Trophoblast cell (in vitro differentiated cells and primary cell): ENCODE data around the gene TNFAIP1.

Source experiments
- DNase-seq, 2 donors: peaks; one replicate each; pipeline ENCODE4 v3.0.0-alpha.2; 2016
- H2AFZ ChIP-seq: 2 replicates; pipeline ENCODE4 v1.6.1; 2013; ENCODE audit warnings: low read length, moderate library complexity, mild to moderate bottlenecking; ENCODE audit not compliant: insufficient read depth, poor library complexity
- H2AK5ac ChIP-seq: 2 replicates; pipeline ENCODE4 v1.6.1; 2013; ENCODE audit warnings: mild to moderate bottlenecking, low read length
- H2BK120ac ChIP-seq: 2 replicates; pipeline ENCODE4 v1.6.1; 2013; ENCODE audit warnings: low read length, mild to moderate bottlenecking, moderate library complexity; ENCODE audit not compliant: insufficient read depth, poor library complexity
- H2BK12ac ChIP-seq: 2 replicates; pipeline ENCODE4 v1.6.1; 2013; ENCODE audit warnings: mild to moderate bottlenecking, low read length, moderate library complexity
- H2BK5ac ChIP-seq: 2 replicates; pipeline ENCODE4 v1.6.1; 2013; ENCODE audit warnings: low read length, low read depth, moderate library complexity, mild to moderate bottlenecking; ENCODE audit not compliant: poor library complexity
- H3K14ac ChIP-seq: 2 replicates; pipeline ENCODE4 v1.6.1; 2013; ENCODE audit warnings: mild to moderate bottlenecking, low read length
- H3K18ac ChIP-seq: 2 replicates; pipeline ENCODE4 v1.6.1; 2013; ENCODE audit warnings: mild to moderate bottlenecking, low read length
- H3K23ac ChIP-seq: 2 replicates; pipeline ENCODE4 v1.6.1; 2013; ENCODE audit warnings: low read length
- H3K27ac ChIP-seq: 2 replicates; pipeline ENCODE4 v1.5.1; 2013; ENCODE audit warnings: low read depth, mild to moderate bottlenecking, inconsistent platforms, low read length, moderate library complexity
- H3K27me3 ChIP-seq: 2 replicates; pipeline ENCODE4 v1.6.1; 2013; ENCODE audit warnings: inconsistent platforms, mild to moderate bottlenecking, low read length, moderate library complexity; ENCODE audit not compliant: insufficient read depth
- H3K36me3 ChIP-seq, 2 experiments: 1 replicate in 1 of 2; 2 replicates in 1 of 2; pipeline ENCODE4 v1.6.1; 2013; ENCODE audit warnings: low read length in 2 of 2, mild to moderate bottlenecking in 2 of 2, moderate library complexity in 1 of 2; ENCODE audit not compliant: insufficient read depth in 2 of 2, control insufficient read depth in 1 of 2
- H3K4ac ChIP-seq: 2 replicates; pipeline ENCODE4 v1.6.1; 2013; ENCODE audit warnings: low read depth, mild to moderate bottlenecking, low read length, moderate library complexity
- H3K4me1 ChIP-seq, 2 experiments: 1 replicate in 1 of 2; 2 replicates in 1 of 2; pipeline ENCODE4 v1.6.1; 2013; ENCODE audit warnings: low read length in 2 of 2, mild to moderate bottlenecking in 2 of 2, moderate library complexity in 1 of 2; ENCODE audit not compliant: insufficient read depth in 2 of 2, control insufficient read depth in 1 of 2
- H3K4me2 ChIP-seq: 2 replicates; pipeline ENCODE4 v1.6.1; 2013; ENCODE audit warnings: inconsistent platforms, mild to moderate bottlenecking, low read length, moderate library complexity
- H3K4me3 ChIP-seq: 2 replicates; pipeline ENCODE4 v1.5.1; 2013; ENCODE audit warnings: mild to moderate bottlenecking, low read depth, low read length, inconsistent platforms
- H3K79me1 ChIP-seq: one replicate; pipeline ENCODE4 v1.6.1; 2013; ENCODE audit warnings: low read length
- H3K79me2 ChIP-seq: 2 replicates; pipeline ENCODE4 v1.6.1; 2013; ENCODE audit warnings: low read length, mild to moderate bottlenecking; ENCODE audit not compliant: control insufficient read depth, insufficient read depth, poor library complexity
- H3K9ac ChIP-seq: 2 replicates; pipeline ENCODE4 v1.6.1; 2013; ENCODE audit warnings: mild to moderate bottlenecking, low read length
- H3K9me3 ChIP-seq: 2 replicates; pipeline ENCODE4 v1.6.1; 2013; ENCODE audit warnings: low read depth, mild to moderate bottlenecking, control low read depth, inconsistent platforms, low read length; ENCODE audit not compliant: insufficient read depth
- H4K12ac ChIP-seq: 2 replicates; pipeline ENCODE4 v1.6.1; 2013; ENCODE audit warnings: low read depth, mild to moderate bottlenecking, low read length, moderate library complexity
- H4K8ac ChIP-seq: 2 replicates; pipeline ENCODE4 v1.6.1; 2013; ENCODE audit warnings: low read depth, mild to moderate bottlenecking, low read length, moderate library complexity
- H4K91ac ChIP-seq: one replicate; pipeline ENCODE4 v1.6.1; 2013; ENCODE audit warnings: low read depth, mild to moderate bottlenecking, low read length, moderate library complexity
- WGBS: extraction: QIAGEN DNeasy Blood & Tissue Kit; methylation state at CpG from one replicate; pipeline ENCODE4 v1.1.7; 2013; ENCODE audit warnings: missing lambda C conversion rate; ENCODE audit not compliant: insufficient read length, insufficient coverage; ENCODE audit errors: extremely low coverage; 5-methylcytosine and 5-hydroxymethylcytosine counted together

The TNFAIP1 gene

DNA sequence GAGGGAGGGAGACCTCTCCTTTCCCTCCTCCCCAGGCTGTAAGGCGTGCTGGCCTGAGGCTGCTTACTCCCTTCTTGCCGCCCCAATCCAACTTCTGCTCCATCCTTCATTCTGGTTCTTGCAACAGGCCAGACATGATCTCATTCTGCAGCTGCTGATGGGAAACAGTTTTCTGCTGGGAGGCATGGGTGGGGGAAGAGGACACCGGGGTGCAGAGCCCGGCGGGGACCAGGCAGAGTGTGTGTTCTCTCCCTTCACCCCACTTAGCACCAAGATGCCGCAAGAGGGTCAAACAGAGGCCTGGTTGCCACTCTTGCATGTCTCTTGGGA is 37.3 kb downstream of the TNFAIP1 start:
- Histone ChIP-seq H4K12ac (no peak overlapping the region), H3K4me2 (no peak overlapping the region), H4K91ac (no peak overlapping the region), H2BK12ac (no peak overlapping the region), H3K9me3 (no peaks in the 10 kb centered on the region), H3K27ac (no peak overlapping the region), H3K9ac (no peak overlapping the region), H3K36me3 (no peaks in the 10 kb centered on the region), H3K79me2 (no peaks in the 10 kb centered on the region), H3K4ac (no peak overlapping the region), H3K18ac (no peak overlapping the region), H3K27me3 (peaks cover 21% of the 10 kb centered on the region), H3K14ac (no peak overlapping the region), H2AFZ (no peak overlapping the region), H3K4me3 (no peak overlapping the region), H4K8ac (no peak overlapping the region), H3K23ac (no peak overlapping the region), H3K79me1 (no peaks in the 10 kb centered on the region), H2AK5ac (no peak overlapping the region), H2BK120ac (no peak overlapping the region), H3K4me1 (peaks cover 16 to 22% of the 10 kb centered on the region in 2 experiments), H2BK5ac (no peak overlapping the region)
- no peak for DNase-seq
- WGBS, result no CpG with 5 or more reads among the region's 6 CpGs

DNA sequence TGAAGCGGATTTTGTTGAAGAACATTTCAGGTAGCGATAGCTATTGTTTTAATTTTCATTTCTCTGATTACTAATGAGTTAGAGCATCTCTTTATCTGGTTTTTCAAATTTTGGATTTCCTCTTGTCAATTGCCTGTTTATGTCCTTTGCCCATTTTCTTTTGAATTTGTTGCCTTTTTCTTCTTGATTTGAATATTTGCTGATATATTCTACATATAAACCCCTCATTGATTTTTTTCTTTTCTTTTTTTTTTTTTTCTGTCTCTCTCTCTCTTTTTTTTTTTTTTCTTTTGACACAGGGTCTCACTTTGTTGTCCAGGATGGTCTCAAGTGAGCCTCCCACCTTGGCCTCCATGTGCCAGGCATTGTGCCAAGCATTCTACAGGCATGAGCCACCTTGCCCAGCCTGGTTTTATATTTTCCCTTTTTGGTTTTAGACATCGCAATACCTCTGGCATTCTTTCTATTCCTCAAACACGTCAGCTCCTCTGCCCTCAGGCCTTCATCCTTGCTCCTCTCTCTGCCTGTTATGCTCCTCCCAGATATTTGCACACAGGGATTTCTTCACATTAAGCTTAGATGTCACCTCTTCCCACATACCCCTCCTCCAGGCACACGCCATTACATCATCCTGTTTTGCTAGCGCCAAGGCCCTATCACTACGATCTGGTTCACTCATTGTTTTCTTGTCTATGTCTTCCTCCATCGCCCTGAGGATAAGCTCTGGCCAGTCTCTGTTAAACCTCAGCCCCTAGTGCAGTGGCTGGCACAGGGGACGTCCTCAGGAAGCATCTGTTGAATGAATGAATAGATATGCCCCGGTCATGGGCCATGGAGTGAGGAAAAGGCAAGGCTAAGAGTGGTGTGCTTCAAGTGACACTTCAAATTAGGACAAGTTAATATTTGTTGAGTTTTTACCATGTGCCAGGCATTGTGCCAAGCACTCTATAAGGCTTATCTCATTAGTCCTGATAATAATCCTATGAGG is 44.5 kb downstream of the TNFAIP1 start:
- H3K4me3 ChIP-seq, result no peak overlapping the region

DNA sequence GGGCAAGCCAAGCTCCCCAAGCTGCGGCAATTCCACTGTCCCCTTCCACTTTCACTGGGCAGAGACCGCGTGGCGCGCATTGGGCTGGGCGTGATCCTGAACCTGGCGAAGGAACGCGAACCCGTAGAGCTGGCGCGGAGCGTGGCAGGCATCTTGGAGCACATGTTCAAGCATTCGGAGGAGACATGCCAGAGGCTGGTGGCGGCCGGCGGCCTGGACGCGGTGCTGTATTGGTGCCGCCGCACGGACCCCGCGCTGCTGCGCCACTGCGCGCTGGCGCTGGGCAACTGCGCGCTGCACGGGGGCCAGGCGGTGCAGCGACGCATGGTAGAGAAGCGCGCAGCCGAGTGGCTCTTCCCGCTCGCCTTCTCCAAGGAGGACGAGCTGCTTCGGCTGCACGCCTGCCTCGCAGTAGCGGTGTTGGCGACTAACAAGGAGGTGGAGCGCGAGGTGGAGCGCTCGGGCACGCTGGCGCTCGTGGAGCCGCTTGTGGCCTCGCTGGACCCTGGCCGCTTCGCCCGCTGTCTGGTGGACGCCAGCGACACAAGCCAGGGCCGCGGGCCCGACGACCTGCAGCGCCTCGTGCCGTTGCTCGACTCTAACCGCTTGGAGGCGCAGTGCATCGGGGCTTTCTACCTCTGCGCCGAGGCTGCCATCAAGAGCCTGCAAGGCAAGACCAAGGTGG is 45.7 kb downstream of the TNFAIP1 start:
- H2BK120ac ChIP-seq, result no peak overlapping the region
- no peaks in the 10 kb centered on the region for H3K36me3 ChIP-seq
- peak; percentile 39 to 64 for DNase-seq

More for the DNA sequence above, 44.5 kb downstream of the TNFAIP1 start:
- no peak overlapping the region for H2AFZ ChIP-seq
- no peak overlapping the region for H2BK12ac ChIP-seq
- H3K9ac ChIP-seq, result no peak overlapping the region
- H2AK5ac ChIP-seq, result no peak overlapping the region
- peak; percentile 96 to 99 for DNase-seq
- no peaks in the 10 kb centered on the region for H3K79me2 ChIP-seq
- no peak overlapping the region for H4K12ac ChIP-seq
- H3K18ac ChIP-seq, result no peak overlapping the region
- H3K4me2 ChIP-seq, result no peak overlapping the region
- no peak overlapping the region for H3K4ac ChIP-seq
- no peak overlapping the region for H3K23ac ChIP-seq
- H3K36me3 ChIP-seq, result no peaks in the 10 kb centered on the region
- peaks cover 9 to 25% of the 10 kb centered on the region in 2 experiments for H3K4me1 ChIP-seq
- no peak overlapping the region for H3K14ac ChIP-seq
- peaks cover 19% of the 10 kb centered on the region for H3K27me3 ChIP-seq
- H2BK120ac ChIP-seq, result no peak overlapping the region
- no peak overlapping the region for H3K27ac ChIP-seq
- no peak overlapping the region for H4K8ac ChIP-seq
- no peaks in the 10 kb centered on the region for H3K79me1 ChIP-seq
- no peaks in the 10 kb centered on the region for H3K9me3 ChIP-seq
- no peak overlapping the region for H4K91ac ChIP-seq
- no CpG with 5 or more reads among the region's 10 CpGs for WGBS
- no peak overlapping the region for H2BK5ac ChIP-seq

DNA sequence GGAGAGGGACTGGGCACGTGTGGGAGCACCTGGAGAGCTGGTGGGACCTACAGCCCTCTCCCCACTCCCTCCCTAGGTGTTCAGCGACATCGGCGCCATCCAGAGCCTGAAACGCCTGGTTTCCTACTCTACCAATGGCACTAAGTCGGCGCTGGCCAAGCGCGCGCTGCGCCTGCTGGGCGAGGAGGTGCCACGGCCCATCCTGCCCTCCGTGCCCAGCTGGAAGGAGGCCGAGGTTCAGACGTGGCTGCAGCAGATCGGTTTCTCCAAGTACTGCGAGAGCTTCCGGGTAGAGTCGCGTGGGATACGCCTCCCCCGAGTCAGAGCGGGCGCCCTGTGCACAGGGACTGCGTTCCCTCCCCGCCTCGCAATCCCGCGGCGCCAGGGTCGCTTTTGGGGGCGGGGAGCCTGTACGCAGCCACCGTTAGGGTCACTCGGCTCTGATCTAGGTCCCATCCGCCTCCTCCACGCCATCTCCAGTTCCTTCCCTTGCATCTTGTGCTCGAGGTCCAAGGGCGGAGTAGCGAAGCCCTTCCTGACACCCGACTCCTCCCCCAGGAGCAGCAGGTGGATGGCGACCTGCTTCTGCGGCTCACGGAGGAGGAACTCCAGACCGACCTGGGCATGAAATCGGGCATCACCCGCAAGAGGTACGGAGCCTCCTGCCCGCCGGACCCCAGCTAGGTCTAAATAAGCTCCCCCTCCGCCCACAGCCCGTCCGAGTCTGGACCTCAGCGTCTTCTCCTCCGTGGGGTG is 48.9 kb downstream of the TNFAIP1 start:
- no peak overlapping the region for H4K91ac ChIP-seq
- no peak overlapping the region for H3K18ac ChIP-seq
- H3K4me3 ChIP-seq, result peak overlapping the region; percentile 15
- H2BK12ac ChIP-seq, result no peak overlapping the region
- no peak overlapping the region for H3K9ac ChIP-seq
- no peak overlapping the region for H2AK5ac ChIP-seq
- DNase-seq, result peak; percentile 27 to 56
- H3K27ac ChIP-seq, result no peak overlapping the region
- H4K12ac ChIP-seq, result no peak overlapping the region
- H3K9me3 ChIP-seq, result peaks cover 3% of the 10 kb centered on the region
- H2BK120ac ChIP-seq, result no peak overlapping the region
- no peak overlapping the region for H4K8ac ChIP-seq
- H3K4ac ChIP-seq, result no peak overlapping the region
- H2BK5ac ChIP-seq, result no peak overlapping the region
- no CpG with 5 or more reads among the region's 56 CpGs for WGBS
- peaks cover 21% of the 10 kb centered on the region for H3K27me3 ChIP-seq
- H3K36me3 ChIP-seq, result no peaks in the 10 kb centered on the region
- H3K79me1 ChIP-seq, result no peaks in the 10 kb centered on the region
- H3K23ac ChIP-seq, result no peak overlapping the region
- peak overlapping the region; percentile 57 for H3K4me2 ChIP-seq
- H3K14ac ChIP-seq, result peak overlapping the region; percentile 24
- no peaks in the 10 kb centered on the region for H3K79me2 ChIP-seq
- H2AFZ ChIP-seq, result peak overlapping the region; percentile 38
- peaks cover 9 to 25% of the 10 kb centered on the region in 2 experiments for H3K4me1 ChIP-seq

More for the DNA sequence above, 45.7 kb downstream of the TNFAIP1 start:
- no peak overlapping the region for H2AFZ ChIP-seq
- no peak overlapping the region for H3K4me3 ChIP-seq
- H3K27me3 ChIP-seq, result peaks cover 21% of the 10 kb centered on the region
- no peak overlapping the region for H2AK5ac ChIP-seq
- no peak overlapping the region for H3K27ac ChIP-seq
- peaks cover 3% of the 10 kb centered on the region for H3K9me3 ChIP-seq
- H4K12ac ChIP-seq, result no peak overlapping the region
- no peaks in the 10 kb centered on the region for H3K79me1 ChIP-seq
- H3K23ac ChIP-seq, result no peak overlapping the region
- no CpG with 5 or more reads among the region's 72 CpGs for WGBS
- H2BK5ac ChIP-seq, result no peak overlapping the region
- H3K4me1 ChIP-seq, result peaks cover 9 to 25% of the 10 kb centered on the region in 2 experiments
- no peaks in the 10 kb centered on the region for H3K79me2 ChIP-seq
- H4K8ac ChIP-seq, result no peak overlapping the region
- H3K9ac ChIP-seq, result no peak overlapping the region
- peak overlapping the region; percentile 46 for H3K4me2 ChIP-seq
- H3K14ac ChIP-seq, result no peak overlapping the region
- no peak overlapping the region for H3K4ac ChIP-seq
- H2BK12ac ChIP-seq, result peak overlapping the region; percentile 13
- H4K91ac ChIP-seq, result no peak overlapping the region
- no peak overlapping the region for H3K18ac ChIP-seq
